Measurements from ENCODE around the gene ITGA3. TPM values are rescaled to one million over a fixed set of nuclear protein-coding genes. Genes with fewer than 3 reads are reported as not detected.
A peak's percentile ranks its signal among the peaks of the same experiment; 100 is the strongest.

Gene ITGA3
- total and polyA plus RNA-seq, 2 of the 13 experiments (the other 11 are each of a cell fraction or from before 2014, with no cell fraction given): 0.48 to 0.69 TPM

GRCh38 chr17:50133028-50133768 lies 77.3 kb downstream of the ITGA3 start (continued):
- TF ChIP-seq ZBED4 (CRISPR knock-in tag; IDR thresholded peaks at IDR 0.05; ENCODE audit: borderline replicate concordance): peak; percentile 89; the same call in 1 of the 2 replicates
- peak; percentile 69 for TF ChIP-seq HNF4A (CRISPR knock-in tag; IDR thresholded peaks at IDR 0.05)
- TF ChIP-seq ZNF567 (CRISPR knock-in tag; IDR thresholded peaks at IDR 0.05; ENCODE audit: borderline replicate concordance): no peak
- TF ChIP-seq HNRNPUL1 (IDR thresholded peaks at IDR 0.05; ENCODE audit: low read depth, low read length): no peak
- peak; percentile 39; the same call in 1 of the 2 replicates for TF ChIP-seq ZNF792 (CRISPR knock-in tag; IDR thresholded peaks at IDR 0.05)
- 0 out of 2 replicates have a peak, but pooled peaks have one; percentile 14 for TF ChIP-seq ARNT2 (CRISPR knock-in tag; IDR thresholded peaks at IDR 0.05; ENCODE audit: low read depth)
- TF ChIP-seq CBX5 (CRISPR knock-in tag; IDR thresholded peaks at IDR 0.05; ENCODE audit: borderline replicate concordance): peak; percentile 44; the same call in 1 of the 2 replicates
- peak; percentile 56; the same call in 1 of the 2 replicates for TF ChIP-seq ZFY (CRISPR knock-in tag; IDR thresholded peaks at IDR 0.05)
- 0 out of 2 replicates have a peak, but pooled peaks have one; percentile 13 for TF ChIP-seq PPARG (CRISPR knock-in tag; conservative IDR thresholded peaks at IDR 0.05)
- TF ChIP-seq ATF5 (CRISPR knock-in tag; IDR thresholded peaks at IDR 0.05; ENCODE audit: low read depth): no peak
- peak; percentile 82 for TF ChIP-seq HDAC1 (CRISPR knock-in tag; IDR thresholded peaks at IDR 0.05)
- TF ChIP-seq FOSL2 (CRISPR knock-in tag; IDR thresholded peaks at IDR 0.05): peak; percentile 91
- TF ChIP-seq POLR2G (IDR thresholded peaks at IDR 0.05; ENCODE audit: low read depth, low read length): peak; percentile 44; the same call in 1 of the 2 replicates
- 0 out of 2 replicates have a peak, but pooled peaks have one; percentile 15 for TF ChIP-seq ZNF629 (CRISPR knock-in tag; conservative IDR thresholded peaks at IDR 0.05)
- peak; percentile 62 for TF ChIP-seq ZNF501 (CRISPR knock-in tag; IDR thresholded peaks at IDR 0.05)
- no peak for TF ChIP-seq STAG1 (CRISPR knock-in tag; IDR thresholded peaks at IDR 0.05)
- TF ChIP-seq MAX (IDR thresholded peaks at IDR 0.05): peak; percentile 38; the same call in 1 of the 2 replicates
- TF ChIP-seq NCOR1 (IDR thresholded peaks at IDR 0.05; ENCODE audit: borderline replicate concordance, low read length): peak; percentile 40; the same call in 1 of the 2 replicates
- peak; percentile 23; the same call in 1 of the 2 replicates for TF ChIP-seq NFE2L2 (IDR thresholded peaks at IDR 0.05; ENCODE audit: low read length)
- TF ChIP-seq ISL2 (CRISPR knock-in tag; IDR thresholded peaks at IDR 0.05): peak; percentile 72
- TF ChIP-seq ZNF331 (CRISPR knock-in tag; IDR thresholded peaks at IDR 0.05): peak; percentile 30; the same call in 1 of the 2 replicates
- TF ChIP-seq RXRA (CRISPR knock-in tag; IDR thresholded peaks at IDR 0.05): peak; percentile 95
- TF ChIP-seq SKI (IDR thresholded peaks at IDR 0.05; ENCODE audit: partially characterized antibody): peak; percentile 57
- TF ChIP-seq SNAPC2 (CRISPR knock-in tag; IDR thresholded peaks at IDR 0.05): 0 out of 2 replicates have a peak, but pooled peaks have one; percentile 46
- TF ChIP-seq POLR2AphosphoS5 (IDR thresholded peaks at IDR 0.05; ENCODE audit: low read depth, low read length): peak; percentile 17; the same call in 1 of the 2 replicates
- peak; percentile 24; the same call in 1 of the 2 replicates for TF ChIP-seq ZNF362 (CRISPR knock-in tag; IDR thresholded peaks at IDR 0.05; ENCODE audit: borderline replicate concordance)
